Pancreas (tissue), 10 donors: Measurements from ENCODE around the gene ARHGAP23. TPM values are rescaled to one million over a fixed set of nuclear protein-coding genes. Genes with fewer than 3 reads are reported as not detected.
"Not testable (repeated sequence)": the region's sequence is repeated elsewhere in the genome, so short reads cannot be mapped to it uniquely, and the experiment has no call there.

Source experiments
- ATAC-seq, 4 donors: fragments of 200-7000 bp; cut with Tn5 transposase; one replicate each; pipeline versions ENCODE4 v1.8.0 to v1.9.1; 2020; ENCODE audit warnings: mild to moderate bottlenecking in 4 of 4, moderate library complexity in 4 of 4
- DNase-seq, 6 donors: peaks; one replicate each; pipeline ENCODE4 v3.0.0-alpha.2; 2020
- FAIRE-seq: peaks from 2 replicates; lab custom pipeline; 2012; peaks lifted over from hg19 to GRCh38; lab: Jason Lieb, UNC
- H3K27ac ChIP-seq, 4 donors: fragments of 200-600 bp; sonication (generic); 1 replicate in 3 of 4; 2 replicates in 1 of 4; pipeline versions ENCODE4 v1.5.0 to v1.8.0; 2020
- H3K27me3 ChIP-seq, 4 donors: fragments of 200-600 bp; one replicate each; pipeline ENCODE4 v1.8.0; 2021
- H3K36me3 ChIP-seq, 3 donors: fragments of 200-600 bp; sonication (generic) in 1 of 3; one replicate each; pipeline versions ENCODE4 v1.5.0 to v1.8.0; 2020 to 2021
- H3K4me1 ChIP-seq, 3 donors: fragments of 200-600 bp; one replicate each; pipeline ENCODE4 v1.8.0; 2021
- H3K4me3 ChIP-seq, 4 donors: fragments of 200-600 bp; sonication (generic) in 2 of 4; one replicate each; pipeline versions ENCODE4 v1.5.0 to v1.8.0; 2020 to 2021
- H3K9me3 ChIP-seq, 4 donors: fragments of 200-600 bp; one replicate each; pipeline ENCODE4 v1.8.0; 2021
- CTCF ChIP-seq, 4 donors: fragments of 200-600 bp; sonication (generic) in 3 of 4; IDR thresholded peaks; one replicate each; pipeline versions ENCODE4 v1.5.0 to v1.8.0; 2021; ENCODE audit warnings: antibody characterized with exemption in 4 of 4
- WGBS, 2 donors: extraction: QIAGEN DNeasy Blood & Tissue Kit; methylation state at CpG; one replicate each; pipeline ENCODE4 v1.1.7; 2013; 5-methylcytosine and 5-hydroxymethylcytosine counted together
- intact Hi-C, 3 donors: fragments of 100-400 bp; cut with DNase I; formaldehyde crosslinking; loops; one replicate each; pipeline versions ENCODE4 v1.11.1 to v1.14.2; 2022
- polyA plus RNA-seq, 2 donors: library from polyadenylated mRNA; stranded (reverse); fragments of 200-250 nt; gene quantifications; one replicate each; pipeline ENCODE4 v1.2.3, GENCODE V29; 2013
- total RNA-seq, 6 donors: library from RNA; stranded (reverse); fragmentation: NEBNext Ultra II Directional in 4 of 6; extraction: Animal tissue kit (Norgen Biotek cat#: 25700) in 4 of 6; gene quantifications; one replicate each; pipeline versions ENCODE4 v1.2.1 to v1.2.4, GENCODE V29; 2021 to 2023
- donor health status: healthy with polysubstance abuse.
- donor health status: DM: no; HTN: no; CAD: no; lungs with moderate emphysema.
- donor health status: DM: no; HTN: no; CAD: no.
- donor health status: control.
- donor health status: control.
- donor health status: Bipolar disorder and iron deficiency.
- donor health status: DM: yes; HTN: yes; CAD: no.
- donor health status: DM: no; HTN: no; CAD: no.
- donor health status: DM: no; HTN: no; CAD: no.
- donor health status: DM: yes; HTN: yes; CAD: no.

The ARHGAP23 gene
- total and polyA plus RNA-seq, 8 donors = 2.5 to 7.1 (median 3.9) TPM

GRCh38 chr17:38512473-38513058 lies 84.3 kb downstream of the ARHGAP23 start:
- Histone ChIP-seq H3K36me3 (no peaks in the 10 kb centered on the region), H3K9me3 (no peaks in the 10 kb centered on the region), H3K4me3 (no peak overlapping the region), H3K4me1 (no peaks in the 10 kb centered on the region), H3K27ac (no peak overlapping the region), H3K27me3 (peaks cover 0 to 4% (median 0%) of the 10 kb centered on the region in 4 donors)
- no peak for TF ChIP-seq CTCF (IDR thresholded peaks at IDR 0.05)
- WGBS, 2 donors = 82% methylated on average over 13 of the region's 13 CpGs
- intact Hi-C loops = no loop called here
- ATAC-seq (no peak), DNase-seq (no peak), FAIRE-seq (no peak)

- H3K27me3 ChIP-seq, H3K36me3 ChIP-seq, H3K9me3 ChIP-seq, H3K4me3 ChIP-seq, FAIRE-seq, ATAC-seq, H3K27ac ChIP-seq, H3K4me1 ChIP-seq, intact Hi-C loops, DNase-seq: not testable (repeated sequence)
- 54 to 59% methylated on average over 8 of the region's 8 CpGs for WGBS, 2 donors
Measured at GRCh38 chr17:38526526-38526925, 98.3 kb downstream of the ARHGAP23 start.

GRCh38 chr17:38528141-38528540 lies 99.9 kb downstream of the ARHGAP23 start:
- H3K27me3 ChIP-seq, H3K4me1 ChIP-seq, H3K27ac ChIP-seq, H3K4me3 ChIP-seq, ATAC-seq, intact Hi-C loops, H3K9me3 ChIP-seq, H3K36me3 ChIP-seq, DNase-seq, FAIRE-seq: not testable (repeated sequence)
- 26 to 34% methylated on average over 10 of the region's 10 CpGs for WGBS, 2 donors

- H3K27ac ChIP-seq, intact Hi-C loops, H3K4me1 ChIP-seq, DNase-seq, FAIRE-seq, H3K9me3 ChIP-seq, H3K4me3 ChIP-seq, H3K27me3 ChIP-seq, ATAC-seq, H3K36me3 ChIP-seq: not testable (repeated sequence)
- 16 to 21% methylated on average over 10 of the region's 11 CpGs for WGBS, 2 donors
Measured at GRCh38 chr17:38530856-38531255, 102.6 kb downstream of the ARHGAP23 start.

GRCh38 chr17:38531761-38532160 lies 103.5 kb downstream of the ARHGAP23 start:
- 63 to 75% methylated on average over 7 to 10 of the region's 11 CpGs for WGBS, 2 donors
- H3K9me3 ChIP-seq, H3K4me1 ChIP-seq, DNase-seq, FAIRE-seq, H3K4me3 ChIP-seq, ATAC-seq, H3K27me3 ChIP-seq, H3K27ac ChIP-seq, intact Hi-C loops, H3K36me3 ChIP-seq: not testable (repeated sequence)

GRCh38 chr17:38532451-38532850 lies 104.2 kb downstream of the ARHGAP23 start:
- H3K27me3 ChIP-seq = peaks cover 0 to 6% (median 0%) of the 10 kb centered on the region in 4 donors
- 66 to 69% methylated on average over 16 of the region's 16 CpGs for WGBS, 2 donors
- no peaks in the 10 kb centered on the region for H3K9me3 ChIP-seq
- no peaks in the 10 kb centered on the region for H3K36me3 ChIP-seq
- TF ChIP-seq CTCF (IDR thresholded peaks at IDR 0.05) = no peak
- ATAC-seq (peak in 1 of 4 donors; percentile 14), FAIRE-seq (no peak), DNase-seq (no peak)
- no peak overlapping the region for H3K27ac ChIP-seq
- H3K4me3 ChIP-seq = no peak overlapping the region
- intact Hi-C loops = no loop called here
- no peaks in the 10 kb centered on the region for H3K4me1 ChIP-seq

- no peak for TF ChIP-seq CTCF (IDR thresholded peaks at IDR 0.05)
- no peak for FAIRE-seq
Measured at GRCh38 chr17:38533241-38533640, 105.0 kb downstream of the ARHGAP23 start.

More at GRCh38 chr17:38533241-38533640, 105.0 kb downstream of the ARHGAP23 start:
- ATAC-seq (no peak), DNase-seq (no peak)
- Histone ChIP-seq H3K36me3 (no peaks in the 10 kb centered on the region), H3K27ac (no peak overlapping the region), H3K9me3 (no peaks in the 10 kb centered on the region), H3K4me3 (no peak overlapping the region), H3K4me1 (no peaks in the 10 kb centered on the region), H3K27me3 (peaks cover 0 to 6% (median 0%) of the 10 kb centered on the region in 4 donors)
- intact Hi-C loops = no loop called here
- WGBS, 2 donors = 47 to 50% methylated on average over 9 of the region's 9 CpGs
